IMR-90 (cell line): ENCODE results near the gene GAREM1. TPM values are rescaled to one million over a fixed set of nuclear protein-coding genes. Genes with fewer than 3 reads are reported as not detected.

Experiments
- ATAC-seq: fragments of 200-7000 bp; cut with Tn5 transposase; 2 replicates; pipeline ENCODE4 v1.9.1; 2020; ENCODE audit warnings: low read depth, mild to moderate bottlenecking, moderate library complexity
- BruUV-seq: library from RNA; stranded (reverse); fragments of 400-500 nt; replicated peaks from 2 replicates; lab custom pipeline; 2021; lab: Mats Ljungman, UMichigan
- CTCF ChIA-PET: fragments of 300-600 bp; formaldehyde crosslinking; extraction: SDS; loops from one replicate; lab custom pipeline; 2021; ENCODE audit warnings: antibody characterized with exemption; lab: Yijun Ruan, JAX
- POLR2A ChIA-PET: fragments of 300-600 bp; sonication (Branson Sonifier 250); formaldehyde crosslinking; loops from one replicate; lab custom pipeline; 2022; ENCODE audit warnings: antibody characterized with exemption; ENCODE audit not compliant: unreplicated experiment; lab: Charles Lee
- DNase-seq: peaks from one replicate; pipeline ENCODE4 v3.0.0; 2013
- H2AFZ ChIP-seq: replicated peaks from 2 replicates; pipeline ENCODE3; 2013; ENCODE audit warnings: low read length, mild to moderate bottlenecking; ENCODE audit not compliant: poor library complexity
- H2AK5ac ChIP-seq: 2 replicates; pipeline ENCODE4 v1.6.1; 2013; ENCODE audit warnings: low read depth, low read length, inconsistent platforms
- H2AK9ac ChIP-seq: replicated peaks from 2 replicates; pipeline ENCODE3; 2013; ENCODE audit warnings: mild to moderate bottlenecking, low read depth, low read length, moderate library complexity; ENCODE audit not compliant: poor library complexity
- H2BK120ac ChIP-seq: 2 replicates; pipeline ENCODE4 v1.6.1; 2013; ENCODE audit warnings: low read depth, low read length, inconsistent platforms
- H2BK15ac ChIP-seq: 3 replicates; pipeline ENCODE4 v1.6.1; 2013; ENCODE audit warnings: low read depth, low read length, inconsistent platforms
- H2BK20ac ChIP-seq: 2 replicates; pipeline ENCODE4 v1.6.1; 2013; ENCODE audit warnings: low read depth, mild to moderate bottlenecking, inconsistent platforms, low read length, moderate library complexity
- H2BK5ac ChIP-seq: 2 replicates; pipeline ENCODE4 v1.6.1; 2013; ENCODE audit warnings: mild to moderate bottlenecking, low read depth, low read length, inconsistent platforms; ENCODE audit not compliant: poor library complexity, severe bottlenecking
- H3K14ac ChIP-seq: replicated peaks from 2 replicates; pipeline ENCODE4 v1.6.1; 2013; ENCODE audit warnings: low read depth, low read length, inconsistent platforms
- H3K18ac ChIP-seq: 2 replicates; pipeline ENCODE4 v1.6.1; 2013; ENCODE audit warnings: low read depth, low read length, control low read depth
- H3K23ac ChIP-seq: 2 replicates; pipeline ENCODE4 v1.6.1; 2013; ENCODE audit warnings: low read depth, low read length, inconsistent platforms
- H3K27ac ChIP-seq: 2 replicates; pipeline ENCODE4 v1.5.1; 2013; ENCODE audit warnings: mild to moderate bottlenecking, control low read depth, low read length; ENCODE audit not compliant: insufficient read depth
- H3K27me3 ChIP-seq: 2 replicates; pipeline ENCODE4 v1.6.1; 2013; ENCODE audit warnings: low read length; ENCODE audit not compliant: control insufficient read depth, insufficient read depth
- H3K36me3 ChIP-seq: 2 replicates; pipeline ENCODE4 v1.6.1; 2013; ENCODE audit warnings: low read length, mixed read lengths; ENCODE audit not compliant: control insufficient read depth, insufficient read depth
- H3K4ac ChIP-seq: 2 replicates; pipeline ENCODE4 v1.6.1; 2013; ENCODE audit warnings: low read depth, low read length, inconsistent platforms
- H3K4me1 ChIP-seq: 2 replicates; pipeline ENCODE4 v1.6.1; 2013; ENCODE audit warnings: low read length, mixed read lengths; ENCODE audit not compliant: control insufficient read depth, insufficient read depth
- H3K4me2 ChIP-seq: 2 replicates; pipeline ENCODE4 v1.6.1; 2013; ENCODE audit warnings: low read depth, mild to moderate bottlenecking, control low read depth, low read length, moderate library complexity
- H3K4me3 ChIP-seq: 2 replicates; pipeline ENCODE4 v1.5.1; 2013; ENCODE audit warnings: low read depth, mild to moderate bottlenecking, control low read depth, low read length, moderate library complexity; ENCODE audit not compliant: insufficient read depth
- H3K56ac ChIP-seq: 2 replicates; pipeline ENCODE4 v1.6.1; 2013; ENCODE audit warnings: low read length, inconsistent platforms; ENCODE audit not compliant: insufficient read depth; ENCODE audit errors: extremely low read depth
- H3K79me1 ChIP-seq, 2 experiments: 2 replicates each; pipeline ENCODE4 v1.6.1; 2013; ENCODE audit warnings: low read length in 2 of 2, inconsistent platforms in 1 of 2, low read depth in 1 of 2
- H3K9ac ChIP-seq: 2 replicates; pipeline ENCODE4 v1.6.1; 2013; ENCODE audit warnings: low read depth, low read length, control low read depth
- H3K9me1 ChIP-seq: 2 replicates; pipeline ENCODE4 v1.6.1; 2013; ENCODE audit warnings: low read length, inconsistent platforms; ENCODE audit not compliant: insufficient read depth
- H3K9me3 ChIP-seq: 2 replicates; pipeline ENCODE4 v1.6.1; 2013; ENCODE audit warnings: low read length; ENCODE audit not compliant: control insufficient read depth, insufficient read depth
- H4K20me1 ChIP-seq: 2 replicates; pipeline ENCODE4 v1.6.1; 2013; ENCODE audit warnings: low read length, inconsistent platforms; ENCODE audit not compliant: insufficient read depth
- H4K5ac ChIP-seq: 2 replicates; pipeline ENCODE4 v1.6.1; 2013; ENCODE audit warnings: mild to moderate bottlenecking, low read depth, low read length, control low read depth
- H4K8ac ChIP-seq, 2 experiments: 2 replicates each; pipeline ENCODE4 v1.6.1; 2013; ENCODE audit warnings: low read depth in 2 of 2, low read length in 2 of 2, control low read depth in 1 of 2, inconsistent platforms in 1 of 2
- H4K91ac ChIP-seq: 2 replicates; pipeline ENCODE4 v1.6.1; 2013; ENCODE audit warnings: low read depth, low read length, inconsistent platforms; ENCODE audit not compliant: insufficient read depth
- BHLHE40 ChIP-seq: fragments of 150-350 bp; IDR thresholded peaks from 2 replicates; pipeline ENCODE4 v1.6.1; 2016; ENCODE audit warnings: mild to moderate bottlenecking, low read depth, low read length
- CEBPB ChIP-seq: IDR thresholded peaks from 2 replicates; pipeline ENCODE4 v1.6.1; 2012; ENCODE audit warnings: low read depth, low read length, improper control_type of control experiment
- CHD1 ChIP-seq: IDR thresholded peaks from 2 replicates; pipeline ENCODE4 v1.6.1; 2012; ENCODE audit warnings: low read depth, low read length, improper control_type of control experiment
- CTCF ChIP-seq: conservative IDR thresholded peaks from 2 replicates; pipeline ENCODE4 v1.5.1; 2012; ENCODE audit warnings: mild to moderate bottlenecking, low read depth, low read length, improper control_type of control experiment
- ELK1 ChIP-seq: fragments of 150-350 bp; IDR thresholded peaks from 2 replicates; pipeline ENCODE4 v1.6.1; 2016; ENCODE audit warnings: low read depth, mild to moderate bottlenecking, low read length, moderate library complexity, borderline replicate concordance
- FOS ChIP-seq: fragments of 150-350 bp; IDR thresholded peaks from 2 replicates; pipeline ENCODE4 v1.6.1; 2016; ENCODE audit warnings: low read depth, low read length
- MAFK ChIP-seq: IDR thresholded peaks from 2 replicates; pipeline ENCODE4 v1.6.1; 2012; ENCODE audit warnings: low read depth, low read length, improper control_type of control experiment
- MAZ ChIP-seq: IDR thresholded peaks from 2 replicates; pipeline ENCODE4 v1.6.1; 2012; ENCODE audit warnings: low read depth, mild to moderate bottlenecking, low read length, improper control_type of control experiment, moderate library complexity, borderline replicate concordance
- MXI1 ChIP-seq: IDR thresholded peaks from 2 replicates; pipeline ENCODE4 v1.6.1; 2012; ENCODE audit warnings: low read depth, mild to moderate bottlenecking, low read length, moderate library complexity, borderline replicate concordance
- NFE2L2 ChIP-seq: fragments of 150-350 bp; IDR thresholded peaks from 2 replicates; pipeline ENCODE4 v1.6.1; 2016; ENCODE audit warnings: low read depth, mild to moderate bottlenecking, low read length
- POLR2A ChIP-seq: IDR thresholded peaks from 2 replicates; pipeline ENCODE4 v1.6.1; 2012; ENCODE audit warnings: mild to moderate bottlenecking, low read depth, low read length
- RAD21 ChIP-seq: IDR thresholded peaks from 2 replicates; pipeline ENCODE4 v1.6.1; 2012; ENCODE audit warnings: low read length, improper control_type of control experiment
- RCOR1 ChIP-seq: IDR thresholded peaks from 2 replicates; pipeline ENCODE4 v1.6.1; 2012; ENCODE audit warnings: mild to moderate bottlenecking, low read length, improper control_type of control experiment; ENCODE audit not compliant: insufficient replicate concordance
- RFX5 ChIP-seq: IDR thresholded peaks from 2 replicates; pipeline ENCODE4 v1.8.0; 2012; ENCODE audit warnings: low read depth, mild to moderate bottlenecking, low read length, moderate library complexity
- SMC3 ChIP-seq: fragments of 150-350 bp; IDR thresholded peaks from 2 replicates; pipeline ENCODE4 v1.6.1; 2016; ENCODE audit warnings: low read depth, mild to moderate bottlenecking, antibody characterized with exemption, low read length, moderate library complexity
- USF2 ChIP-seq: fragments of 150-350 bp; IDR thresholded peaks from 2 replicates; pipeline ENCODE4 v1.6.1; 2017; ENCODE audit warnings: mild to moderate bottlenecking, antibody characterized with exemption, low read length, low read depth
- WGBS, 2 experiments: methylation state at CpG; one replicate each; pipeline versions ENCODE4 v1.1.5 to v1.1.7; 2013; ENCODE audit warnings: missing lambda C conversion rate in 2 of 2; ENCODE audit not compliant: insufficient read length in 1 of 2; ENCODE audit errors: extremely low coverage in 2 of 2; 5-methylcytosine and 5-hydroxymethylcytosine counted together
- dilution Hi-C: fragments of 300-500 bp; cut with HindIII; formaldehyde crosslinking; loops from one replicate; pipeline ENCODE4 v1.14.3; 2018; ENCODE audit warnings: low sequenced_read_pairs; ENCODE audit not compliant: unreplicated experiment
- in situ Hi-C: fragments of 300-500 bp; cut with MboI; formaldehyde crosslinking; loops from 3 replicates; pipeline ENCODE4 v1.14.3; 2019; ENCODE audit warnings: low sequenced_read_pairs, inconsistent platforms, mixed read lengths
- intact Hi-C: fragments of 100-400 bp; cut with micrococcal nuclease; formaldehyde crosslinking; loops from 2 replicates; pipeline ENCODE4 v1.10.0; 2022
- polyA plus RNA-seq, 3 experiments: library from polyadenylated mRNA; depleted of rRNA; stranded (reverse); fragments of >200 nt; gene quantifications; 2 replicates each; pipeline ENCODE4 v1.2.3, GENCODE V29; 2012; ENCODE audit warnings: low replicate concordance in 1 of 3
- total RNA-seq: library from RNA; depleted of rRNA; stranded (reverse); fragments of >200 nt; gene quantifications from 2 replicates; pipeline ENCODE4 v1.2.3, GENCODE V29; 2012

The GAREM1 gene
- total and polyA plus RNA-seq, 2 of the 4 experiments (the other 2 are of a cell fraction): 1.4 to 2.3 TPM

- Histone ChIP-seq H2AFZ (no peak overlapping the region), H3K36me3 (no peaks in the 10 kb centered on the region), H3K9me3 (no peaks in the 10 kb centered on the region), H3K23ac (no peak overlapping the region), H2BK20ac (no peak overlapping the region), H2BK120ac (no peak overlapping the region), H3K9me1 (no peaks in the 10 kb centered on the region), H4K20me1 (no peaks in the 10 kb centered on the region), H3K9ac (no peak overlapping the region), H3K27ac (no peak overlapping the region), H3K14ac (no peak overlapping the region), H3K27me3 (peaks cover 2% of the 10 kb centered on the region; the same call in 1 of the 2 replicates), H2AK5ac (no peak overlapping the region), H4K8ac (no peak overlapping the region), H3K18ac (no peak overlapping the region), H3K4me1 (no peaks in the 10 kb centered on the region), H2BK5ac (no peak overlapping the region), H3K4me3 (no peak overlapping the region), H3K4me2 (no peak overlapping the region), H2AK9ac (no peak overlapping the region), H4K5ac (no peak overlapping the region), H2BK15ac (no peak overlapping the region), H4K91ac (no peak overlapping the region), H3K56ac (no peak overlapping the region), H3K4ac (no peak overlapping the region), H3K79me1 (no peaks in the 10 kb centered on the region)
- CTCF ChIA-PET: interaction anchor here (0.6 to 1.2 kb wide), 3 partner anchors 8 to 219 kb away, joined by 3 to 7 read pairs (median 3); partner anchors contain the start of gene GAREM1
- no peak for DNase-seq
- POLR2A ChIA-PET: no interaction called here
- intact Hi-C loops: no loop called here
- dilution Hi-C loops: no loop called here
- 60% methylated on average over 1 of the region's 8 CpGs; no CpG with 5 or more reads in 1 of the 2 experiments for WGBS, 2 experiments
- ATAC-seq: no peak
- no TSS peak for BruUV-seq
- in situ Hi-C loops: no loop called here
- TF ChIP-seq BHLHE40 (no peak), NFE2L2 (no peak), RCOR1 (no peak), MAFK (no peak), CEBPB (no peak), RAD21 (no peak), ELK1 (no peak), CHD1 (no peak), SMC3 (no peak), MAZ (no peak), CTCF (no peak), RFX5 (no peak), MXI1 (no peak), FOS (no peak), USF2 (no peak), POLR2A (no peak)
These were observed 218.4 kb downstream of the GAREM1 start for GRCh38 chr18:32252141-32252860.
